Stimulated activated CD8-positive, alpha-beta memory T cell treated with anti-CD3 and anti-CD28 coated beads, Interleukin-15, amount 100 ng/mL, for 1 hour (primary cell): Measurements from ENCODE around the gene CAMK2D.
A peak's percentile ranks its signal among the peaks of the same experiment; 100 is the strongest.

Source experiments
- DNase-seq: peaks from one replicate; pipeline ENCODE4 v3.0.0-alpha.2; 2020; ENCODE audit warnings: low read depth

The CAMK2D gene

DNA sequence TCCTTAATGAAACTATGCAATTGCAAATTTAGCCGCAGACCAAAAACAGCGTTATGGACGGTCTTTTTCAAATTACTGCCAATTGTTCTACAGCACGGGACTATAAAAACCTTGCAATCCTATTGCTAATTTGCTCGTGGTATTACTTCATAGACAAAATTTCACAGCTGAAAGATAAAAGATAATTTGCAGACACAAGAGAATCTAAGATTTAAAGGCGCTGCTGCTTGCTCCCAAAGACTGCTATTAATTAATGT lies 1.4 kb upstream of the CAMK2D start:
- no peak for DNase-seq

DNA sequence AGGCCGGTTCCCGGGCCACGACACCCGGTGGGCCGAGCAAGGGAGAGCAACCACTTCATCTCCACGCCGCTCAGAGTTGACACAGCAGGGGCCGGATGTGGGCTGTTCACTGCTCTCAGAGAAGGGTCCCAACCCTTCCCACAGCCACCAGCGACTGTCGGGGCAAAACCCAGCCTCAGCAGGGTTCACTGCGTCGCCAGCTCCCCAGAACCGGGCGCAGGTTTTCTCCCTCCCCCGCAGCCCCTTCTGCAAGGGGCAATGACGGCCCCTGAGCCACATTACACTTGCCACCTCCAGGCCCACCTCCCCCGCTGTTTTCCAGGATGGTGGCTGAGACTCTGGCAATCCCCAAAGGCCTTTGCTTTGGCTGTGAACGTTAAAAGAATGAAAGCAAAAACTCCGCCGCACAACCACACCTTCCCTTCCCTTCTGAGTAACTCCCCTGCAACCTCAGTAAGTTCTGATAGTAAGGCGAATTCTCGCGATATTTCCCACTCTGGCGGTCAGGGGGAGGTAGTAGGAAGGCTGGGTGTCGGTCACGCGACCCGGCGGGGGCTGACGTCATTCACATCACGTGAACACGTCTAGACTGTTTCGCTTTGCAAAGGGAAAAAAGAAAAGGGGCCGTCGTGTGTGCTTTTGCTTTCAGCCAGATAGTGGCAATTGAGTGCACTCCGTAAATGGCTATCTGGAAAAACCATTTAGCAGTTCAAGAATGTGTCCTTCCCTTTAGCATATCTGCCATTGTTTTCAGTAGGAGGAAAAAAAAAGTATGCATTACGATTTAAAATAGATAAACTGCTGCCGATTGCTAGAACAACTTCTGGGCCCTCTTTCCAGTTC lies 869 bp upstream of the CAMK2D start:
- peak; percentile 98 for DNase-seq

DNA sequence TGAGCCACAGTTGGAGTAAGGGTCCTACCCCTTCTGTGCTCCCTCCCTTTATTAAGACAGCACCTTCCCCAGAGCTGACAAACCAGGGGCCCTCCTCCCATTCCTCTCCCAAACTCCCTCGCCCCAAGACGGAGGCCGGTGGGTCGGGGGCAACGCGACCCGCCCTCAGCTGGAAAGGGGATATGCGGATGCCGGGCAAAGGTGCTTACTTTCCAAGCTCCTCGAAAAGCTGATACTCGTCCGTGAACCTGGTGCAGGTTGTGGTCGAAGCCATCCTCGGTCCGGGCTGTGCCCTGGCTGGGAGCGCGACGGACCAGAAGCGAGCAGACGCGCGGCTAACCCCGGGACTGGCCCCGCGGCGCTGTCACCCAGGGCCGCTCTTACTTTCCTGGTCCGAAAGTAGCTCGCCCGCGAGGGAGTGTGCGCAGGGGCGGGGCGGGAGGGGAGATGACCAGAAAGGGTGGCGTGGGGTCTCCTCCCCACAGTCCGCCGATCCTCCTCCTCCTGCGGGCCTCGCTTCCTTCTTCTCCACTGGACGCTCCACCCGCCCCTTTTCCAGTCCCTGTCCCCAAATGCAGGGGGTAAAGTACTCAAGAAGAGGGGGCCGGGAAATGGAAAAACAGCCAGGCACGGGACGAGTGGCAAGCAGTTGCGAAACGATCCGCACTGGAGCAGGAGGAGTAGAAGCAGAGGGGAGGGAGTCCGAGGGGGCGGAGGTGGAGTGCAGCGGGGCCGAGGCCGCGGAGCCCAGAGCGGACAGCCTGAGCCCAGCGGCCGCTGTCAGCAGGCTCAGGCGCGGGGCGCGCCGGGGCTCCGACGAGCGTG lies 531 bp downstream of the CAMK2D start:
- DNase-seq, result peak; percentile 4

- DNase-seq, result no peak
Measured at GRCh38 chr4:113760094-113760794, 1.3 kb downstream of the CAMK2D start.

DNA sequence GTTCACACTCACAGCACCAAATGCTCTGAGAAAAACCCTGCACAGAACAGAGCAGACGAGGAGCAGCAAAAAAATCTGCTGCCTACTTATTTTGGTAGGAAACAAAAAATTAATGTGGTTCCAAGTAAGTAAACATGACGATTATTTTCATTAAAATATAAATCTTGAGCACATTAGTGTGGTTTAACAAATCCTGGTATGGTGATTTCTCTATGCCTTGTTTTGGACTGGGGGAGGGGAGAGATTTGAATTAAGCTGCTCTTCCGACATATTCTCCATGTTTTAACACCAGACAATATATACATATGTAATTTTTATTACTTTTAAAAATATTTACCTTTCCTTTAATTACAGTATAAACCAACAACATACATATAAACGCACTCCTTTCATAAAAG lies 1.8 kb downstream of the CAMK2D start:
- no peak for DNase-seq

- no peak for DNase-seq
Measured at GRCh38 chr4:113758372-113758771, 3.2 kb downstream of the CAMK2D start.

GRCh38 chr4:113757486-113757885 lies 4.1 kb downstream of the CAMK2D start:
- no peak for DNase-seq

DNA sequence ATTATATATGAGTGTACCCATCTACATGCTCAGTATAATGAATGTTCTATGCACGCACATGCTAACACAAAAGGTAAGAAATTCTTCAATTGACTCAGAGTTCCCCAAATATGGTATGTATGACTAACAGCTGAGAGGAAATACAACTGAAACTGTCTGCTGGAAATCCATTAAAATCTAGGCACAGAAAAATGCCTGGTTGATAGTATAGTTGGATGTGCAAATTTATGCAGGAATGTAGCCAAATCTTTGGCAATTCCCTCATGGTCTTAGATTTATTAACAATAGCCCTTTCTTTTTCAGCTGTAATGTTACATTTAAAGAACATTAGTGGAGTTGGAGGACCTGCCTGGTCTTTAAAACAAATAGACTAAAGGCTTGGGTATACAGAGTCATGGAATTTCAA lies 5.5 kb downstream of the CAMK2D start:
- DNase-seq, result no peak

DNA sequence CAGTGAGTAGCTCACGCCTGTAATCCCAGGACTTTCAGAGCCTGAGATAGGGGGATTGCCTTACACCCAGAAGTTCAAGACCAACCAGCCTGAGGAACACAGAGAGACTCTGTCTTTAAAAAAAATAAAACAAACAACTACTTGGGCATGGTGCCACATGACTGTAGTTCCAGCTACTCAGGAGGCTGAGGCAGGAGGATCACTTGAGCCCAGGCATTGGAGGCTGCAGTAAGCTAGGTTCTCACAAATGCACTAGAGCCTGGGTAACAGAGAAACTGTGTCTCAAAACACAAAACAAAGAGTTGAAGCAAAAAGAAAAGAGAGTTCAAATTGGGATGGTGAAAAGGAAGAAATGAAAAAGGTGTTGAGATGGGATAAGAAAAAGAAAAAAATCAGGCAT lies 10.8 kb downstream of the CAMK2D start:
- no peak for DNase-seq

- no peak for DNase-seq
Measured at GRCh38 chr4:113750296-113750695, 11.2 kb downstream of the CAMK2D start.

- no peak for DNase-seq
Measured at GRCh38 chr4:113749178-113749577, 12.4 kb downstream of the CAMK2D start.

DNA sequence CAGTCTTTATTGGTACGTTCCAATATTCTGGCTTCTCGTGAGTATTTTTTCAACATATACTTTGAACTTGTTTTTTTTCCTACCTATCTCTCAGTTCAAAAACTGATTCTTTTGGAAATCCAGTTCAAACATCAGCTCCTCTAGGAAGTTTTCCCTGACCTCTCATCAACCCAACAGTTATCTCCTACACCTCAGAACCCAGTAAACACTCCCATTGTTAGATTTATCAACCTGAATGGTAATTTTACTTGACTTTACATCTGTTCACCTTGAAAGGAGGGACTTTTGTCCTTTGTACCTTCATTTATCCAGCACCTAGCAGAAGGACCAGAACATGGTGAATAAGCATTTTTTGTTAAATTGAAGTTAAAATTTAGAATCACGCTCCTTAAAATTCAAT lies 13.6 kb downstream of the CAMK2D start:
- DNase-seq, result no peak

- DNase-seq, result no peak
Measured at GRCh38 chr4:113745711-113746110, 15.8 kb downstream of the CAMK2D start.

- no peak for DNase-seq
Measured at GRCh38 chr4:113744667-113745240, 16.8 kb downstream of the CAMK2D start.

DNA sequence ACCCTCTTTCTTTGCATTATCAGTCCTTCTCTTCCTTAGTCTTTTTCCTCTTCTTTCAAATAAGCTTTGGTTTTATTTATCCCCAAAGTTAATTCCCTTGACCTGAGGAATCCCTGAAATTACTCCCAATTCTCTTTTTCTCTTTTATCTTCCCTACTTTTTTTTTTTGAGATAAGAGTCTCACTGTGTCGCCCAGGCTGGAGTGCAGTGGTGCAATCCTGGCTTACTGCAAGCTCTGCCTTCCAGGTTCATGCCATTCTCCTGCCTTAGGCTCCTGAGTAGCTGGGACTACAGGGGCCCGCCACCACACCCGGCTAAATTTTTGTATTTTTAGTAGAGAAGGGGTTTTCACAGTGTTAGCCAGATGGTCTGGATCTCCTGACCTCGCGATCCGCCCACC lies 17.8 kb downstream of the CAMK2D start:
- no peak for DNase-seq

DNA sequence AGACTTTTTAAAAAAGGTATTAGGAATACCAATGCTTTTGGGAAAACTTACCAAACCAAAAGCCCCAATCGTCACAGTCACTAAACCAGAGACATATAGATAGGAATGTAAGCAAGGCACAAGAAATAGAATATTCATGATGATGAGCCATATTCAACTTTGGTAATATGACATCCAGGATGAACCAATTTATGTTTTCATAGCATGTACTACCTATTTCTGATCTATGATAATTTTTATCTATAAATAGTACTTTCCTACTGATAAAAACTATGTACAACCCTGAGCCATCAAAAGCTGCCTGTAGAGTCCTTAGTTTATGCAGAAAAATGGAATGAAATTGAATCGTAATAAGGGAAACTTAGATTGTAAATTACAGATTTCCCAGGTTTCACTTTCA lies 18.9 kb downstream of the CAMK2D start:
- DNase-seq, result no peak

DNA sequence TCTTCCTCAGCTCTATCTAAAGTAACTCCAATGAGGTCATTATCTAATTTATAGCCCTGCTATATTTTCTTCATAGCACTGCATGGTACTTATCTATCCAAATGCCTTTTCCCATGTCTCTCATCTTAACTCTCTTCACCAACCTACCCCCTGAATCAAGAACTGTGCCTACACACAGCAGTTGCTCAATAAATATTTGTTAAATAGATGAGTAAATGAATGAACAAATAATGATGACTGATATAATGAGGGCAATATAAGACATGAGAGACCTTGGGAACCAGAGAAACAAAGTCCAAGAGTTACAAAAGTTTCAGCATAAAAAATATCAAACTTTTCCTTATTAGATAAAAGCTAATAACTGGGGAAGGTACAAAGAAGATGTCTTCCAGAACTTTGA lies 19.6 kb downstream of the CAMK2D start:
- DNase-seq, result no peak

DNA sequence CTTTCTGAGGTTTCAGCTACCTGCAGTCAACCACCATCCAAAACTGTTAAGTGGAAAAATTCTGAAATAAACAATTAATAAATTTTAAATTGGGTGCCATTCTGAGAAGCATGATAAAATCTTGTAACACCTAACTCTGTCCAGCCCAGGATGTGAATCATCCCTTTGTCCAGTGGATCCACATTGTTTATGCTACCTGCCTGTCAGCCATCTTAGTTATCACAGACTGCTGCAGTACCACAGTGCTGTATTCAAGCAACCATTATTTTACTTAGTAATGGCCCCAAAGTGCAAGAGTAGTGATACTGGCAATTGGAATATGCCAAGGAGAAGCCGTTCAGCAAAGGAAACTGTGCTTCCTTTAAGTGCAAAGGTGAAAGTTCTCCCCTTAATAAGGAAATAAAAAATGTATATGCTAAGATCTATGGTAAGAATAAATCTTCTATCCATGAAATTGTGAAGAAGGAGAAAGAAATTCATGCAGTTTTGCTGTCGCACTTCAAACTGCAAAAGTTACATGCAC lies 20.6 kb downstream of the CAMK2D start:
- no peak for DNase-seq

GRCh38 chr4:113739197-113739596 lies 22.3 kb downstream of the CAMK2D start:
- no peak for DNase-seq

DNA sequence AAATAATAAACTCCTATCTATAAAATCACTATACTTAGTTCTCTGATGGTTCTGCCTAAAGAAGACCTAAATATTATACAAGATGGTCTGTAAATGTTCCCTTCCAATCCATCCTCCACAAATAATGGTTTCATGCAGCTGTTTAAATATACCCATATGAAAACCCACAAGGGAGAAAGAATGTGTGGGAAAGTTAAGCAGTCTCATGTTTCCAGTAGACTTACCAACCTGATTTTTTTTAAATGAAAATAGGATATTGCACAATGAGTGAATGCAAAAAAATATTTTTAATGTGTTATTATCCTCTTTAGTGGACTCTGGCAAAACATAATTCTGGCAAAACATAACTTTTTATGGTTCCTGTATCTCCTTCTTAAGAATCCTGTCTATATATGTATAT lies 23.3 kb downstream of the CAMK2D start:
- no peak for DNase-seq

DNA sequence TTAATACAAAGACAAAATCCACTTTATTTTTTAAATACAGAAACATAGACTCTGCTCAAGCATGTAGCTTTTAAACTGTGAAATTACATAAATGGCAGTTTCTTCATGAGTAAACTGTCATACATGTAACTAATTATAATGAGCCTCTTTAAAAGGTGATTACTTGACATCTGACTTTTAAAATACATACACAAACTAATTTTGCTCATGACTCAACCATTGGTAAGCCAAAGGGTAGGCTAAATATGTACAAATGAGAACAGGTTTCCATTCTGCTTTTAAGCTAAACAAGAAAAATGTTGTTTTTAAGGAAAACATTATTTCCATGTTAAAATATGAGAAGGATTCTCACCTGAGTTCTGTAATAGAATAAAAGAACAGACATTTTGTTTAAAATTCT lies 27.9 kb downstream of the CAMK2D start:
- DNase-seq, result no peak

DNA sequence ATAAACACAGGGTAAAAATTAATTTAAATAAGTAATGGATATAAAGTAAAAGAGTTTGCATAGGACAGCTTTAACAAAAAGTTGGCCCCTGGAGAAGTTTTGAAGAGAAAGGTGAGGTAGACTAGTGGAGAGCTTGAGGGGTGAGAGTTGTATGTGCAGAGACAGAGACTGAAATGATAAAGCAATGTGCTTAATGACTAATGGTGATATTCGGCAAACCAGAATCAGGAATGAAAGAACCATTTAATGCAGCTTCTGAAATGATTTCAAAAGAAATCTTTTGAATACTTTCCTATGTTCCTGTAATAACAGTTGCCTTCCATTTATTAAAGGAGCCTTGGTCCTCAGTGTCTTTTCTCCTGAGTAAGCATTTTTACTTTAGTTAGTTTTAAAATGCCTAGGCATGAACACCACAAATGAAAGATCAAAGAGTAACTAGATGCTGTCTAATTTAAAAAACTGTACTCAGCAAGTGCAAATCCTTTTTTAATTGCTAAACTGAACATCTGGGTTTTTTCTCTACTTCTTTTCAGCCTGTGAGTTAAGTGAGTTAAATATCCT lies 28.5 kb downstream of the CAMK2D start:
- no peak for DNase-seq
